Vagina (tissue), 2 donors: ENCODE results near the gene RNU6-1.

Source experiments
- POLR2A ChIP-seq, 2 donors: fragments of 450-650 bp; IDR thresholded peaks; one replicate each; pipeline ENCODE4 v1.6.1; 2017; ENCODE audit warnings: antibody characterized with exemption in 2 of 2, mild to moderate bottlenecking in 2 of 2, moderate library complexity in 2 of 2
- POLR2AphosphoS5 ChIP-seq, 2 donors: sonication (generic); formaldehyde crosslinking; IDR thresholded peaks; one replicate each; pipeline ENCODE4 v1.9.0; 2017; ENCODE audit warnings: antibody characterized with exemption in 2 of 2, mild to moderate bottlenecking in 2 of 2, low read depth in 1 of 2; ENCODE audit not compliant: insufficient read depth in 1 of 2
- TF ChIP-seq, protein P1 (sequence below), 3 experiments: fragments of 450-650 bp in 2 of 3; fragments of 200-600 bp in 1 of 3; sonication (generic) in 1 of 3; IDR thresholded peaks; one replicate each; pipeline ENCODE4 v1.5.1; 2017 to 2019; ENCODE audit warnings: antibody characterized with exemption in 3 of 3, mild to moderate bottlenecking in 2 of 3, moderate library complexity in 2 of 3

DNA sequence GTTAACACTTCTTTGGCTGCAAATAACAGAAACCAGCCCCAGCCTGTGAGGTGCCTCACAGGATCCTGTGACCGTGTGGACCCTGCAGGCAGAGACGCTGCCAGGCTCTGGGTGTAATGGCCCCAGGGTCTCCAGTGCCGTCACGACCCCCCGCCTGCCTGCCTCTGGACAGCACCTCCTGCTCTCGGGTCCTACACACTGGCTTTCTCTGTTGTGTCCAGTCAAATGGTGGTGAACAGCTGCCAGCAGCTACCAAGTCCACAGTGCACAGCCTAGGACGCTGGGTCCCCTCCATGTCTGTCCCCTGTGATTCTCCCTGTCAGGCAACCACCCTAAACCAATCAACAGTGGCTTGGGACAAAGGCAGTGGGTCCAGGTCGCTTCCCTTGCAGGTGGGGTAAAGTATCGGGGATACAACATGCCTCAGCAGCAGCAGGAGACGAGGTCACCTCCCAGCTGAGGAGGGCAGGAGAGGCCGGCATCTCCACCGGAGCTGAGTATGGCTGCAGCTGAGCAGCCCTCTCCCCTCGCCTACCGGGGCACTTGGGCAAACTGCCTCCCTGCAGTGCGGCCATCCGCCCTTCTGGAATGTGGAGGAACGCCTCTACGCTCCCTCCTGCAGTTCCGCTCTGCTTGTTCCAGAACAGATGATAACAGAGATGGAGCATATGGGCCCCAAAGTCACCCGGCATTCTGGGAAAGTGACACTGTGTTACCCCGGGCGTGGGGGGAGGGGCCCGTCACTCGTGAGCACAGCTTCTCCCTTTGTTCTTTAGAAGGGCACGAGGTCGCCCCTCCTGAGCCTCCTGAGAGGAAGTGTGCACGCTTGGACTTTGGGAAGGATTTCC is 35.6 kb downstream of the RNU6-1 start:
- TF ChIP-seq, protein P1, sequence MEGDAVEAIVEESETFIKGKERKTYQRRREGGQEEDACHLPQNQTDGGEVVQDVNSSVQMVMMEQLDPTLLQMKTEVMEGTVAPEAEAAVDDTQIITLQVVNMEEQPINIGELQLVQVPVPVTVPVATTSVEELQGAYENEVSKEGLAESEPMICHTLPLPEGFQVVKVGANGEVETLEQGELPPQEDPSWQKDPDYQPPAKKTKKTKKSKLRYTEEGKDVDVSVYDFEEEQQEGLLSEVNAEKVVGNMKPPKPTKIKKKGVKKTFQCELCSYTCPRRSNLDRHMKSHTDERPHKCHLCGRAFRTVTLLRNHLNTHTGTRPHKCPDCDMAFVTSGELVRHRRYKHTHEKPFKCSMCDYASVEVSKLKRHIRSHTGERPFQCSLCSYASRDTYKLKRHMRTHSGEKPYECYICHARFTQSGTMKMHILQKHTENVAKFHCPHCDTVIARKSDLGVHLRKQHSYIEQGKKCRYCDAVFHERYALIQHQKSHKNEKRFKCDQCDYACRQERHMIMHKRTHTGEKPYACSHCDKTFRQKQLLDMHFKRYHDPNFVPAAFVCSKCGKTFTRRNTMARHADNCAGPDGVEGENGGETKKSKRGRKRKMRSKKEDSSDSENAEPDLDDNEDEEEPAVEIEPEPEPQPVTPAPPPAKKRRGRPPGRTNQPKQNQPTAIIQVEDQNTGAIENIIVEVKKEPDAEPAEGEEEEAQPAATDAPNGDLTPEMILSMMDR (IDR thresholded peaks at IDR 0.05) = no peak
- no peak for TF ChIP-seq POLR2A (IDR thresholded peaks at IDR 0.05)
- TF ChIP-seq POLR2AphosphoS5 (IDR thresholded peaks at IDR 0.05; ENCODE audit: insufficient read depth in 1 of 2, low read depth in 1 of 2) = no peak
